Transverse colon (tissue), 4 donors: ENCODE data around the gene CYP11A1.

ENCODE experiments used
- CTCF ChIP-seq, 5 experiments: fragments of 200-600 bp in 3 of 5; fragments of 450-650 bp in 2 of 5; sonication (generic) in 3 of 5; IDR thresholded peaks; 1 replicate in 2 of 5; 2 replicates in 3 of 5; pipeline ENCODE4 v1.5.1; 2016 to 2017; ENCODE audit warnings: antibody characterized with exemption in 5 of 5, inconsistent platforms in 3 of 5, mild to moderate bottlenecking in 2 of 5, moderate library complexity in 1 of 5
- POLR2AphosphoS5 ChIP-seq, 3 donors: sonication (generic); formaldehyde crosslinking; IDR thresholded peaks; one replicate each; pipeline ENCODE4 v1.6.1; 2016; ENCODE audit warnings: antibody characterized with exemption in 3 of 3

- TF ChIP-seq CTCF (IDR thresholded peaks at IDR 0.05) = no peak
- no peak for TF ChIP-seq POLR2AphosphoS5 (IDR thresholded peaks at IDR 0.05)
These were observed 19.7 kb upstream of the CYP11A1 start for GRCh38 chr15:74387141-74387541.
